Memory B cell (primary cell): ENCODE results near the gene ASAH2B.
"Not testable (repeated sequence)": the region's sequence is repeated elsewhere in the genome, so short reads cannot be mapped to it uniquely, and the experiment has no call there.

Experiments used
- ATAC-seq: fragments of 150-1000 bp; cut with Tn5 transposase; 2 replicates; pipeline ENCODE4 v1.10.0; 2021; ENCODE audit warnings: low read depth, mild to moderate bottlenecking, moderate library complexity
- DNase-seq, 2 donors: peaks; one replicate each; pipeline ENCODE4 v3.0.0; 2022; ENCODE audit warnings: low spot score in 2 of 2
- H3K27ac Mint-ChIP-seq: one replicate; pipeline ENCODE4 v1.8.0; 2022; ENCODE audit warnings: mild to moderate bottlenecking, moderate library complexity, mixed read lengths
- H3K27me3 Mint-ChIP-seq: one replicate; pipeline ENCODE4 v1.8.0; 2022; ENCODE audit warnings: mixed read lengths
- H3K36me3 Mint-ChIP-seq: one replicate; pipeline ENCODE4 v1.8.0; 2022; ENCODE audit warnings: mild to moderate bottlenecking, mixed read lengths
- H3K4me1 Mint-ChIP-seq: one replicate; pipeline ENCODE4 v1.8.0; 2022; ENCODE audit warnings: mixed read lengths
- H3K4me3 Mint-ChIP-seq: one replicate; pipeline ENCODE4 v1.8.0; 2022; ENCODE audit warnings: mild to moderate bottlenecking, moderate library complexity, mixed read lengths
- H3K9me3 Mint-ChIP-seq: one replicate; pipeline ENCODE4 v1.8.0; 2022; ENCODE audit warnings: mixed read lengths

Gene ASAH2B

GRCh38 chr10:50774868-50775267 lies 35.1 kb downstream of the ASAH2B start:
- not testable (repeated sequence) for H3K27ac Mint-ChIP-seq, H3K4me3 Mint-ChIP-seq, ATAC-seq, H3K4me1 Mint-ChIP-seq, H3K27me3 Mint-ChIP-seq, DNase-seq, H3K9me3 Mint-ChIP-seq, H3K36me3 Mint-ChIP-seq

- H3K4me1 Mint-ChIP-seq, H3K27ac Mint-ChIP-seq, DNase-seq, H3K27me3 Mint-ChIP-seq, H3K36me3 Mint-ChIP-seq, H3K4me3 Mint-ChIP-seq, ATAC-seq, H3K9me3 Mint-ChIP-seq: not testable (repeated sequence)
Observed at GRCh38 chr10:50780036-50780435, 40.3 kb downstream of the ASAH2B start.

DNA sequence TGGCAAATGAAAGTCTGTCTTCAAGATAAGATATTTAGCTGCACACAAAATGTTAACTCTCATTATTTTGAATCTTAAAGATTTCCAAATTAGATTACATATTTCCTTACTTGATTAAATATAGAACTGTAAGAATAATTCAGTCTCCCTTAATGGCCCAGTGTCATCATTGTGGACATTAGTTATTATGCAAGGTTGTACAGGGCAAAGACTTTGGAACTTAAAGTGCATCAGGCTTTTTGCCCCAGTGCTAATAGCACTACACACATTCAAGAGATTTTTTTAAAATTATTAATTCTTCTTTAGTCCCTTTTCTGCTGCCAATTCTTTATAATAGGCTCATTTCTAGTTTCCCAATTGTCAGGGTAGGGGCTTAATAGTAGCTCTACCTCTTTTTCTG lies 42.3 kb downstream of the ASAH2B start:
- H3K4me3 Mint-ChIP-seq, H3K27ac Mint-ChIP-seq, ATAC-seq, H3K4me1 Mint-ChIP-seq, H3K9me3 Mint-ChIP-seq, H3K27me3 Mint-ChIP-seq, DNase-seq, H3K36me3 Mint-ChIP-seq: not testable (repeated sequence)

DNA sequence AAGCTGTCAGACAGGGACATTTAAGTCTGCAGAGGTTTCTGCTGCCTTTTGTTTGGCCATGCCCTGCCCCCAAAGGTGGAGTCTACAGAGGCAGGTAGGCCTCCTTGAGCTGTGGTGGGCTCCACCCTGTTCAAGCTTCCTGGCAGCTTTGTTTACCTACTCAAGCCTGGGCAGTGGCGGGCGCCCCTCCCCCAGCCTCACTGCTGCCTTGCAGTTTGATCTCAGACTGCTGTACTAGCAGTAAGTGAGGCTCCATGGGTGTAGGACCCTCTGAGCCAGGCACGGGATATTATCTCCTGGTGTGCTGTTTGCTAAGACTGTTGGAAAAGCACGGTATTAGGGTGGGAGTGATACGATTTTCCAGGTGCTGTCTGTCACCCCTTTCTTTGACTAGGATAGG lies 48.2 kb downstream of the ASAH2B start:
- H3K36me3 Mint-ChIP-seq: not testable (repeated sequence)

DNA sequence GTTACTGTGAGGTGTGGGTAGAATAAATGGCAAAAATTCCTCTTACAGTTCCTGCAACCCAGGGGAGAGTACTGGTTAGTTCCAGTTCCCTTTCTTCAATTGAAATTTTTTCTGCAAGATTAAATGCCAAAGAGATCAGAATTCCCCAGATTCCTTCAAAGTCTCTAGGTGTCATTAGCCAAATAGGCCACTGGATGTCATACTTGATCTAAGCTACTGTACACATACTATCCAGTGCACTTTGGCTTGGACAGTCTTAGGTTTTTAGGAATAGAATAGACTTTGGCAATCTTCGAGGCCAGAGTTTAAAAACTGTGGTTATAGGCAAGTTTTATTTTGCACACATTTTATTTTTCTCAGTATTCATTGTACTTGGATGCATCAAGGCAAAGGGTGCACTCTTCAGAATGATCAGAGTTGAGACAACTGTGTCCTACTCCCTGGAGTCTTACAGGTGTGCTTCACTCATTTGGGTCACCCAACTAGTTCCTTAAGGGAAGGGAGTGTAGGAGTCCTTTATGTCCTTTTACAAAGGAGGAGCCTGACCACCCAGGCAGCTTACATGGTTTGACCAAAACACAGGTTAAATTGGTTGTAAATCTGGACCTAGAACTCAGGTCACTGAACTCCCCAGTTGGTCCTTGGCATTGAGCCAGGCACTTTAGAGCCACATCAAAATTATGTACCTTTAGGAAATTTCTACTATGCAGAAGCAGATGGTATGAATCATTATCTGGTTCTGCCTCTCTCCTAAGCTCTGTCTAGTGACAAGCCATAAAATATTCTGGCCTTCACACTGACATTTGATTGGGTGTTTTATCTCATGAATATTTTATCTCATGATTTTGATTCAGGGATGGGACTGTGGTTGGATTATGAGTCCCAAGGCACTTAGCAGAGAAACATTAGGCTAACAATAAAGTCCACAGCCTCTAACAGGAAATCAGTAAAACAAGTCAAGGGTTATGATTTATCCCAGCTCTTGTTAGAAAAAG lies 49.5 kb downstream of the ASAH2B start:
- H3K27ac Mint-ChIP-seq: no peak overlapping the region
- H3K36me3 Mint-ChIP-seq: peaks cover 1% of the 10 kb centered on the region

More for the DNA sequence above, 48.2 kb downstream of the ASAH2B start:
- H3K27me3 Mint-ChIP-seq, H3K4me3 Mint-ChIP-seq, DNase-seq, ATAC-seq, H3K4me1 Mint-ChIP-seq, H3K27ac Mint-ChIP-seq, H3K9me3 Mint-ChIP-seq: not testable (repeated sequence)

DNA sequence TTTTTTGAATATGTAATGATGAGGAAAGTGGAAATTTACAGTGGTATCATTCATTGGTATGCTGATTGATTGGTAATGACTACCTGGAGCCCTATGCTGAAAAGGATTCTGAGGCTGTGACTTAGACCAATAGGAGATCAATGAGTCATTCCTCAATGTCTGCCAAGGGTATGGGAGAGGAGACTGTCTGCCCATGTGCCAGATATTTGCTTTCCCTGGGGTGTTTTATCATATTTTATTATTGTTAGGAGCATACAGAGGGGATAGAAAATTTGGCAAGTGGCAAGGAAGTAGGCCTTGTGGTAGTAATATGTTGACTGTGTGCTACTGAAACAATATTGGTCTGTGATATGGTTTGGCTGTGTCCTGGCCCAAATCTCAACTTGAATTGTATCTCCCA lies 54.8 kb downstream of the ASAH2B start:
- no peak overlapping the region for H3K4me3 Mint-ChIP-seq
- H3K9me3 Mint-ChIP-seq: no peaks in the 10 kb centered on the region
- no peaks in the 10 kb centered on the region for H3K36me3 Mint-ChIP-seq
- DNase-seq: no peak
- ATAC-seq: no peak
- peaks cover 6% of the 10 kb centered on the region for H3K27me3 Mint-ChIP-seq
- no peak overlapping the region for H3K27ac Mint-ChIP-seq
- H3K4me1 Mint-ChIP-seq: no peaks in the 10 kb centered on the region

More for the DNA sequence above, 49.5 kb downstream of the ASAH2B start:
- Mint-ChIP-seq H3K4me1 (no peaks in the 10 kb centered on the region), H3K4me3 (no peak overlapping the region), H3K9me3 (peaks cover 3% of the 10 kb centered on the region), H3K27me3 (peaks cover 3% of the 10 kb centered on the region)
- no peak for ATAC-seq
- DNase-seq: no peak

DNA sequence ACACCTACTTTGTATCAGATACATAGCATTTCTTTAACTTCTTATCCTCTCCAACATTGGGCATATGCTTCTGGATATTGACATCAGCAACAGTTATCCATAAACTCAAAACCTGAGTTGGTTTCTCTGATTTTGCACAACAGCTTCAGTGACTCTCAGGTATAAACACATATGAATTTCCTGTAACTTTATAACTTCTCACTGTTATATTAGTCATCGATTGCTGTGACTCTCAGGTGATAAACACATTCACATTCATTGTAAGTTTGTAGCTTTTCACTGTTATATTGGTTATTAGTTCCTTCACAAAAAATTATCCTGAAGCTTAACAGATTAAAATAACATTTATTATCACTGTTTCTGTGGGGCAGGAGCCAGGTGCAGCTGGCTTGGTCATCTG lies 57.0 kb downstream of the ASAH2B start:
- Mint-ChIP-seq H3K27ac (no peak overlapping the region), H3K4me1 (no peaks in the 10 kb centered on the region), H3K9me3 (no peaks in the 10 kb centered on the region), H3K36me3 (no peaks in the 10 kb centered on the region), H3K4me3 (no peak overlapping the region), H3K27me3 (peaks cover 7% of the 10 kb centered on the region)
- ATAC-seq: no peak
- DNase-seq: no peak

- H3K9me3 Mint-ChIP-seq: no peaks in the 10 kb centered on the region
- no peak for DNase-seq
- H3K36me3 Mint-ChIP-seq: no peaks in the 10 kb centered on the region
- H3K27ac Mint-ChIP-seq: no peak overlapping the region
- no peak for ATAC-seq
- peaks cover 7% of the 10 kb centered on the region for H3K27me3 Mint-ChIP-seq
- no peaks in the 10 kb centered on the region for H3K4me1 Mint-ChIP-seq
- no peak overlapping the region for H3K4me3 Mint-ChIP-seq
Observed at GRCh38 chr10:50798297-50798696, 58.6 kb downstream of the ASAH2B start.

DNA sequence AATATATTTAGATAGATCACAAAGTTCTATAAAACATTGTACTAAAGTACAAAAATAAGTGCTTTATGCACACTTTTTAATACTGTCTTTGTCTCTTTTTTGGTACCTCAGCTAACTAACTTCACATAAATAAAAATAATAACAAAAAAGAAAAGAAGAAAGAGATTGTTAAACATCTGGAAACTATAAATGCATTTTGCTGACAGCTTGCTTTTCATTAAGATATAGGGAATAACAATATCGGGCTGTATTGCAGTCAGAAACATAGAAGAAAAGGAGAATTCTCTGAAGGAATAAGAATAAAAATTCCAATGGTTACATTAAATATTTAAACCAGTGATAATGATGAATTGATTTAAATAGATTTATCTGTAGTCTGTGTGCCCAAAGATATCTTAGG lies 59.9 kb downstream of the ASAH2B start:
- DNase-seq: no peak
- Mint-ChIP-seq H3K36me3 (no peaks in the 10 kb centered on the region), H3K9me3 (no peaks in the 10 kb centered on the region), H3K27ac (no peak overlapping the region), H3K27me3 (peaks cover 7% of the 10 kb centered on the region), H3K4me3 (no peak overlapping the region), H3K4me1 (no peaks in the 10 kb centered on the region)
- ATAC-seq: no peak

DNA sequence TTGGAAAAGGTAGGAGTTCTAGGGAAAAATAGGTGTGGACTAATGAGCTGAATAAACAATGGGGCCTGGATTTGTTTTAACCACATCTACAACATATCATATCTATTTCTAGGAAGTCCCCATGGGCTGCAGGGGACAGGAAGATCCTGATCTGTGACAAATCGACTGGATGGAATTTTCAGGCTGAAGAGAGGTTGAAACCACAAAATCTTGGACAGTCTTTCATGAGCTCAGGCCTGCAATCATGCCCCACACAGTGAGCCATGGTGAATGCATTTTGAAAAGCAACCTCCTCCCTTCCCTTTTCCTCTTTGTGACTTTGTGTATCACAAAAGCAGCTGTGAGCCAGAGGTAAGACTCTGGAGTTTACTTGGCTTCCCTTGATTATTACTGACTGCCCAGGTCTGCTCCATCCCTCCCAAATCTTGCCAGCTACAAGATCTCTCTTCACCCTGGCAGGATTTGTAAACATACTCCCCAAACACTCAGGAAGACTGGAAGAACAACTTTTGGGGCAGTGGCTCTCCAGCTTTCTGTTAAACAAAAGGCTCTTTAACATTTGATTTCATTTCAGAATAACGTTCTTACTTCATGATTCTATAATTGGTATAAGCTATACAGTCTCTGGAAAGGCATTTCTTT lies 66.4 kb downstream of the ASAH2B start:
- no peak for DNase-seq
- no peak overlapping the region for H3K27ac Mint-ChIP-seq
- no peaks in the 10 kb centered on the region for H3K36me3 Mint-ChIP-seq
- no peaks in the 10 kb centered on the region for H3K27me3 Mint-ChIP-seq
- H3K4me3 Mint-ChIP-seq: no peak overlapping the region
- H3K4me1 Mint-ChIP-seq: no peaks in the 10 kb centered on the region
- H3K9me3 Mint-ChIP-seq: no peaks in the 10 kb centered on the region
- no peak for ATAC-seq

- H3K4me1 Mint-ChIP-seq: no peaks in the 10 kb centered on the region
- no peaks in the 10 kb centered on the region for H3K27me3 Mint-ChIP-seq
- ATAC-seq: no peak
- H3K4me3 Mint-ChIP-seq: no peak overlapping the region
- DNase-seq: no peak
- no peaks in the 10 kb centered on the region for H3K36me3 Mint-ChIP-seq
- H3K9me3 Mint-ChIP-seq: no peaks in the 10 kb centered on the region
- no peak overlapping the region for H3K27ac Mint-ChIP-seq
Observed at GRCh38 chr10:50807851-50808776, 68.4 kb downstream of the ASAH2B start.
